HCT116 (cell line): Measurements from ENCODE around the gene ERCC4. TPM values are rescaled to one million over a fixed set of nuclear protein-coding genes. Genes with fewer than 3 reads are reported as not detected.

ENCODE experiments used
- ATAC-seq: fragments of 200-7000 bp; cut with Tn5 transposase; 2 replicates; pipeline ENCODE4 v1.9.1; 2020; ENCODE audit warnings: mild to moderate bottlenecking, moderate library complexity
- BruUV-seq: library from RNA; stranded (reverse); fragments of 400-500 nt; replicated peaks from 2 replicates; lab custom pipeline; 2021; lab: Mats Ljungman, UMichigan
- CTCF ChIA-PET: fragments of 300-600 bp; sonication (Branson Sonifier 250); formaldehyde crosslinking; loops from one replicate; lab custom pipeline; 2021; ENCODE audit warnings: antibody characterized with exemption; lab: Charles Lee
- POLR2A ChIA-PET: fragments of 300-600, 350-600 bp; sonication (Branson Sonifier 250); formaldehyde crosslinking; loops from one replicate; lab custom pipeline; 2021; ENCODE audit warnings: antibody characterized with exemption; lab: Charles Lee
- RAD21 ChIA-PET, 2 experiments: fragments of 300-600 bp; sonication (Branson Sonifier 250); formaldehyde crosslinking; loops; one replicate each; lab custom pipeline; 2023; ENCODE audit warnings: low total read pairs in 2 of 2; ENCODE audit not compliant: uncharacterized antibody in 2 of 2, unreplicated experiment in 2 of 2, low non-redundant PET in 1 of 2; lab: Charles Lee
- DNase-seq: peaks from one replicate; pipeline ENCODE4 v3.0.0-alpha.2; 2010; ENCODE audit warnings: low read depth, low spot score
- H2AFZ ChIP-seq: fragments of 200-600 bp; shearing (Covaris generic), sonication (generic); 2 replicates; pipeline ENCODE4 v1.6.1; 2017; ENCODE audit warnings: low read depth, mixed run types, mixed read lengths, antibody characterized with exemption, low read length; ENCODE audit not compliant: poor library complexity, severe bottlenecking
- H3K27ac ChIP-seq: 2 replicates; pipeline ENCODE4 v1.5.1; 2012; ENCODE audit warnings: low read depth, low read length
- H3K27me3 ChIP-seq: fragments of 200-600 bp; sonication (generic); 2 replicates; pipeline ENCODE4 v1.6.1; 2016; ENCODE audit warnings: mixed run types, low read length, mixed read lengths; ENCODE audit not compliant: insufficient read depth
- H3K36me3 ChIP-seq, 2 experiments: fragments of 200-500 bp in 1 of 2; fragments of 200-600 bp in 1 of 2; sonication (Bioruptor generic) in 1 of 2; sonication (generic) in 1 of 2; 2 replicates each; pipeline versions ENCODE4 v1.5.1 to v1.6.1; 2014 to 2016; ENCODE audit warnings: low read length in 2 of 2, inconsistent platforms in 1 of 2, mixed read lengths in 1 of 2, mixed run types in 1 of 2; ENCODE audit not compliant: insufficient read depth in 2 of 2, control insufficient read depth in 1 of 2
- H3K4me1 ChIP-seq, 2 experiments: fragments of 200-600 bp in 1 of 2; sonication (generic) in 1 of 2; 2 replicates each; pipeline versions ENCODE4 v1.5.1 to v1.6.1; 2012 to 2017; ENCODE audit warnings: low read length in 2 of 2, inconsistent platforms in 1 of 2, mild to moderate bottlenecking in 1 of 2, mixed read lengths in 1 of 2, mixed run types in 1 of 2, moderate library complexity in 1 of 2; ENCODE audit not compliant: insufficient read depth in 2 of 2, control insufficient read depth in 1 of 2
- H3K4me2 ChIP-seq: fragments of 200-600 bp; sonication (generic); 2 replicates; pipeline ENCODE4 v1.6.1; 2017; ENCODE audit warnings: mixed run types, low read length, mixed read lengths
- H3K4me3 ChIP-seq, 2 experiments: fragments of 200-600 bp in 1 of 2; sonication (generic) in 1 of 2; replicated peaks in 1 of 2; 2 replicates each; pipeline ENCODE4 v1.5.1; 2011 to 2016; ENCODE audit warnings: low read length in 2 of 2, control low read depth in 1 of 2, low read depth in 1 of 2, mild to moderate bottlenecking in 1 of 2, mixed read lengths in 1 of 2, mixed run types in 1 of 2
- H3K79me2 ChIP-seq: fragments of 200-600 bp; sonication (generic); 2 replicates; pipeline ENCODE4 v1.6.1; 2017; ENCODE audit warnings: mild to moderate bottlenecking, mixed run types, low read length, moderate library complexity, mixed read lengths; ENCODE audit not compliant: insufficient read depth
- H3K9ac ChIP-seq: fragments of 200-600 bp; sonication (generic); 2 replicates; pipeline ENCODE4 v1.6.1; 2016; ENCODE audit warnings: low read length, mixed read lengths
- H3K9me2 ChIP-seq: fragments of 200-600 bp; sonication (generic), shearing (Covaris generic); 2 replicates; pipeline ENCODE4 v1.6.1; 2017; ENCODE audit warnings: mixed run types, mild to moderate bottlenecking, moderate library complexity; ENCODE audit not compliant: insufficient read depth
- H3K9me3 ChIP-seq, 2 experiments: fragments of 200-500 bp in 1 of 2; fragments of 200-600 bp in 1 of 2; sonication (Bioruptor generic) in 1 of 2; sonication (generic) in 1 of 2; 2 replicates each; pipeline ENCODE4 v1.6.1; 2014 to 2017; ENCODE audit warnings: low read length in 2 of 2, mixed read lengths in 2 of 2, inconsistent platforms in 1 of 2, low read depth in 1 of 2, mild to moderate bottlenecking in 1 of 2, mixed run types in 1 of 2, moderate library complexity in 1 of 2; ENCODE audit not compliant: control insufficient read depth in 1 of 2, insufficient read depth in 1 of 2
- H4K20me1 ChIP-seq: fragments of 200-600 bp; sonication (generic), shearing (Covaris generic); 2 replicates; pipeline ENCODE4 v1.6.1; 2017; ENCODE audit warnings: mixed run types, mild to moderate bottlenecking, moderate library complexity; ENCODE audit not compliant: insufficient read depth
- SIN3A ChIP-seq: IDR thresholded peaks from 2 replicates; pipeline ENCODE4 v1.6.1; 2012; ENCODE audit warnings: low read depth
- SRF ChIP-seq: IDR thresholded peaks from 2 replicates; pipeline ENCODE4 v1.6.1; 2012; ENCODE audit warnings: low read depth
- TCF7L2 ChIP-seq: IDR thresholded peaks from 2 replicates; pipeline ENCODE4 v1.7.0; 2011; ENCODE audit warnings: borderline replicate concordance, inconsistent platforms; ENCODE audit not compliant: insufficient read depth, insufficient read length; ENCODE audit errors: extremely low read depth
- ZBTB33 ChIP-seq: IDR thresholded peaks from 2 replicates; pipeline ENCODE4 v1.6.1; 2011; ENCODE audit warnings: mild to moderate bottlenecking, low read length, moderate library complexity; ENCODE audit not compliant: insufficient replicate concordance; ENCODE audit errors: extremely low read depth
- ZNF274 ChIP-seq: fragments of 200-500 bp; sonication (Bioruptor generic); IDR thresholded peaks from 2 replicates; pipeline ENCODE4 v1.6.1; 2014; ENCODE audit warnings: mild to moderate bottlenecking, low read depth, low read length, inconsistent platforms
- intact Hi-C: fragments of 100-400 bp; cut with micrococcal nuclease; formaldehyde crosslinking; loops from 2 replicates; pipeline ENCODE4 v1.10.0; 2022
- total RNA-seq: library from RNA; stranded (reverse); gene quantifications from one replicate; pipeline ENCODE4 v1.2.1, GENCODE V29; 2021; ENCODE audit not compliant: unreplicated experiment

Gene ERCC4
- total RNA-seq, 1 experiment from 2014 or later, result 10.4 TPM

GRCh38 chr16:13944816-13945215 is 24.9 kb downstream of the ERCC4 start (continued):
- TF ChIP-seq ZBTB33, result no peak
- TF ChIP-seq, all 23 proteins: peak for 0

DNA sequence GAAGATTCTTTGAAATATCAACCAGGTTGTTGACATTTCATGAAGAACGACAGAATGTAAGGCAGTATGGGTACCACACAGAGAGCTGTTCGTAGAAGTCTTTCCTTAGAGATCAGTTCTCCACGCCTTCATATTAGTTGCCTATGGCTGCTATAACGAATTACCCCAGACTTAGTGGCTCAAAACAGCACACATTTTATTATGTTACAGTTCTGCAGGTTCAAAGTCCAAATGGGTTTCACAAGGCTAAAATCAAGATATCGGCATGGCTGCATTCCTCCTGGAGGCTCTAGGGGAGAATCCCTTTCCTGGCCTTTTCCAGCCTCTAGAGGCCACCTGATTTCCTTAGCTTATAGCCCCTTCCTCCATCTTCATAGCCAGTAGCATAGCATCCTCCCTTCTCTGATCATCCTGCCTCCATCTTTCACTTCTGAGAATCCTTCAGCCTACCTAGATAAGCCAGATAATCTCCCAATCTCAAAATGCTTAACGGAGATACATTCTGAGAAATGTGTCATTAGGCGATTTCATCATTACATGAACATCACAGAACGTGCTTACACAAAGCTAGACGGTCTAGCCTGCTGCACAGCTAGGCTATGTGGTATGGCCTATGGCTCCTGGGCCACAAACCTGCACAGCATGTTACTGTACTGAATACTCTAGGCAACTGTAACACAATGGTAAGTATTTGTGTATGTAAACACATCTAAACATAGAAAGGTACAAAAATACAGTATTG is 26.0 kb downstream of the ERCC4 start:
- no peak for TF ChIP-seq ZBTB33
- no peak for TF ChIP-seq ZNF274
- TF ChIP-seq TCF7L2, result no peak
- TF ChIP-seq SIN3A, result no peak
- no peak for TF ChIP-seq SRF
- H3K4me1 ChIP-seq, result no peaks in the 10 kb centered on the region
- CTCF ChIA-PET, result no interaction called here
- H3K4me3 ChIP-seq, result no peak overlapping the region
- H4K20me1 ChIP-seq, result no peaks in the 10 kb centered on the region
- H3K79me2 ChIP-seq, result no peaks in the 10 kb centered on the region
- no peak overlapping the region for H3K4me2 ChIP-seq
- intact Hi-C loops, result no loop called here
- H3K9ac ChIP-seq, result no peak overlapping the region
- no peaks in the 10 kb centered on the region for H3K9me3 ChIP-seq
- ATAC-seq (no peak), DNase-seq (no peak)
- H3K9me2 ChIP-seq, result no peaks in the 10 kb centered on the region
- H2AFZ ChIP-seq, result no peak overlapping the region
- H3K27me3 ChIP-seq, result no peaks in the 10 kb centered on the region
- H3K27ac ChIP-seq, result no peak overlapping the region
- no peaks in the 10 kb centered on the region for H3K36me3 ChIP-seq
- RAD21 ChIA-PET, result no interaction called here
- POLR2A ChIA-PET, result no interaction called here
- BruUV-seq, result no TSS peak
